Breast epithelium (tissue), 4 donors: Measurements from ENCODE around the gene FAF1. TPM values are rescaled to one million over a fixed set of nuclear protein-coding genes. Genes with fewer than 3 reads are reported as not detected.

Experiments used
- DNase-seq, 2 donors: peaks; one replicate each; pipeline ENCODE4 v3.0.0-alpha.2; 2019; ENCODE audit warnings: low spot score in 2 of 2
- H3K27ac ChIP-seq, 2 donors: fragments of 200-600 bp; sonication (generic) in 1 of 2; one replicate each; pipeline ENCODE4 v1.5.1; 2016 to 2019; ENCODE audit warnings: mild to moderate bottlenecking in 1 of 2
- H3K27me3 ChIP-seq, 2 donors: fragments of 200-600 bp; sonication (generic) in 1 of 2; one replicate each; pipeline versions ENCODE4 v1.5.1 to v1.6.0; 2017 to 2019; ENCODE audit warnings: control low read depth in 1 of 2, mild to moderate bottlenecking in 1 of 2
- H3K36me3 ChIP-seq: fragments of 200-600 bp; one replicate; pipeline ENCODE4 v1.5.1; 2019
- H3K4me1 ChIP-seq, 2 donors: fragments of 200-600 bp; sonication (generic); one replicate each; pipeline ENCODE4 v1.5.1; 2016 to 2019; ENCODE audit warnings: control low read depth in 1 of 2
- H3K4me3 ChIP-seq, 3 donors: fragments of 200-600 bp; sonication (generic); 1 replicate in 2 of 3; 2 replicates in 1 of 3; pipeline ENCODE4 v1.5.1; 2016 to 2019; ENCODE audit warnings: mild to moderate bottlenecking in 3 of 3, moderate library complexity in 2 of 3
- H3K9me3 ChIP-seq, 2 donors: fragments of 200-600 bp; sonication (generic) in 1 of 2; one replicate each; pipeline ENCODE4 v1.5.1; 2016 to 2019; ENCODE audit warnings: control low read depth in 1 of 2
- CTCF ChIP-seq, 3 donors: fragments of 450-650 bp; IDR thresholded peaks; one replicate each; pipeline ENCODE4 v1.5.1; 2016 to 2017; ENCODE audit warnings: antibody characterized with exemption in 3 of 3, mild to moderate bottlenecking in 3 of 3, moderate library complexity in 3 of 3
- POLR2A ChIP-seq: fragments of 450-650 bp; IDR thresholded peaks from one replicate; pipeline ENCODE4 v1.6.1; 2016; ENCODE audit warnings: antibody characterized with exemption, mild to moderate bottlenecking, moderate library complexity
- POLR2AphosphoS5 ChIP-seq, 3 donors: sonication (generic); formaldehyde crosslinking; IDR thresholded peaks; one replicate each; pipeline ENCODE4 v1.6.1; 2017; ENCODE audit warnings: antibody characterized with exemption in 3 of 3
- intact Hi-C: fragments of 100-400 bp; cut with DNase I; formaldehyde crosslinking; loops from one replicate; pipeline ENCODE4 v1.15.1; 2023; ENCODE audit warnings: low total_unique reads
- total RNA-seq, 3 donors: library from RNA; depleted of rRNA; stranded (reverse); fragments of >200 nt; gene quantifications; one replicate each; pipeline ENCODE4 v1.1.0, GENCODE V29; 2016

The FAF1 gene
- total RNA-seq, 3 donors from 2014 or later: 34.9 to 58.2 (median 42.0) TPM

GRCh38 chr1:50975436-50975835, 15.4 kb upstream of the FAF1 start:
- DNase-seq: no peak
- intact Hi-C loops: no loop called here
- Histone ChIP-seq H3K9me3 (no peaks in the 10 kb centered on the region), H3K4me3 (peak overlapping the region in 1 of 3 donors; percentile 71), H3K27ac (no peak overlapping the region), H3K27me3 (peaks cover 0 to 4% of the 10 kb centered on the region in 2 donors), H3K4me1 (no peaks in the 10 kb centered on the region), H3K36me3 (no peaks in the 10 kb centered on the region)
- TF ChIP-seq CTCF (IDR thresholded peaks at IDR 0.05): no peak
- TF ChIP-seq POLR2AphosphoS5 (IDR thresholded peaks at IDR 0.05): no peak
- TF ChIP-seq POLR2A: no peak

- Histone ChIP-seq H3K27me3 (peaks cover 0 to 4% of the 10 kb centered on the region in 2 donors), H3K9me3 (no peaks in the 10 kb centered on the region), H3K36me3 (no peaks in the 10 kb centered on the region), H3K4me1 (no peaks in the 10 kb centered on the region), H3K27ac (peak overlapping the region; percentile 54 to 73), H3K4me3 (peak overlapping the region in 2 of 3 donors; percentile 49 to 86)
- intact Hi-C loops: no loop called here
- TF ChIP-seq POLR2AphosphoS5 (IDR thresholded peaks at IDR 0.05) (no peak), CTCF (IDR thresholded peaks at IDR 0.05) (no peak)
- DNase-seq: no peak
Observed at GRCh38 chr1:50974618-50974935, 14.5 kb upstream of the FAF1 start.

- H3K4me3 ChIP-seq: peak overlapping the region in 2 of 3 donors; percentile 49 to 86
- peaks cover 0 to 4% of the 10 kb centered on the region in 2 donors for H3K27me3 ChIP-seq
- no peaks in the 10 kb centered on the region for H3K36me3 ChIP-seq
- H3K9me3 ChIP-seq: no peaks in the 10 kb centered on the region
- no peaks in the 10 kb centered on the region for H3K4me1 ChIP-seq
- DNase-seq: no peak
- TF ChIP-seq POLR2AphosphoS5 (IDR thresholded peaks at IDR 0.05): no peak
- TF ChIP-seq CTCF (IDR thresholded peaks at IDR 0.05): no peak
- TF ChIP-seq POLR2A: no peak
- intact Hi-C loops: no loop called here
- H3K27ac ChIP-seq: peak overlapping the region; percentile 54 to 73
Observed at GRCh38 chr1:50973875-50974617, 14.0 kb upstream of the FAF1 start.

- TF ChIP-seq CTCF (IDR thresholded peaks at IDR 0.05) (no peak), POLR2A (no peak), POLR2AphosphoS5 (IDR thresholded peaks at IDR 0.05) (no peak)
- no peaks in the 10 kb centered on the region for H3K4me1 ChIP-seq
- H3K9me3 ChIP-seq: no peaks in the 10 kb centered on the region
- no peaks in the 10 kb centered on the region for H3K36me3 ChIP-seq
- H3K4me3 ChIP-seq: peak overlapping the region in 2 of 3 donors; percentile 49 to 86
- H3K27ac ChIP-seq: peak overlapping the region; percentile 54 to 73
- intact Hi-C loops: no loop called here
- H3K27me3 ChIP-seq: peaks cover 0 to 4% of the 10 kb centered on the region in 2 donors
- no peak for DNase-seq
Observed at GRCh38 chr1:50973255-50973654, 13.2 kb upstream of the FAF1 start.

GRCh38 chr1:50972766-50973165, 12.7 kb upstream of the FAF1 start:
- Histone ChIP-seq H3K27me3 (peaks cover 0 to 4% of the 10 kb centered on the region in 2 donors), H3K27ac (peak overlapping the region in 1 of 2 donors; percentile 50), H3K4me1 (no peaks in the 10 kb centered on the region), H3K4me3 (peak overlapping the region in 2 of 3 donors; percentile 49 to 86), H3K9me3 (no peaks in the 10 kb centered on the region), H3K36me3 (no peaks in the 10 kb centered on the region)
- no peak for DNase-seq
- intact Hi-C loops: no loop called here
- TF ChIP-seq POLR2A (no peak), POLR2AphosphoS5 (IDR thresholded peaks at IDR 0.05) (no peak), CTCF (IDR thresholded peaks at IDR 0.05) (no peak)
